ENCODE results near the gene MAST4. TPM values are rescaled to one million over a fixed set of nuclear protein-coding genes. Genes with fewer than 3 reads are reported as not detected.
A peak's percentile ranks its signal among the peaks of the same experiment; 100 is the strongest.

Gene MAST4
- polyA plus RNA-seq, 2 of the 4 experiments (the other 2 are of a cell fraction), result 1.2 to 5.8 TPM

GRCh38 chr5:66874004-66874403 lies 277.8 kb downstream of the MAST4 start (continued):
- TF ChIP-seq ZSCAN20 (CRISPR knock-in tag; IDR thresholded peaks at IDR 0.05) (no peak), GATA3 (IDR thresholded peaks at IDR 0.05; ENCODE audit: borderline replicate concordance) (no peak), SMC3 (IDR thresholded peaks at IDR 0.05) (no peak), CTCF (IDR thresholded peaks at IDR 0.05) (no peak)

- ChIA-PET CTCF (interaction anchor here (1.3 to 3.9 kb wide), 3 partner anchors 8 to 61 kb away, joined by 4 to 28 read pairs (median 13); no protein-coding TSS in a partner anchor), POLR2A (no interaction called here)
- DNase-seq (ENCODE audit: low read depth in 1 of 2, low spot score in 1 of 2), result no peak
- Histone ChIP-seq H3K4me2 (no peak overlapping the region), H3K4me3 (no peak overlapping the region), H3K9me3 (no peaks in the 10 kb centered on the region), H3K27ac (no peak overlapping the region), H3K4me1 (peaks cover 24% of the 10 kb centered on the region)
- TF ChIP-seq NPAS2 (CRISPR knock-in tag; IDR thresholded peaks at IDR 0.05; ENCODE audit: borderline replicate concordance), result no peak
- TF ChIP-seq ZNF302 (CRISPR knock-in tag; IDR thresholded peaks at IDR 0.05), result no peak
- no peak for TF ChIP-seq MAZ (IDR thresholded peaks at IDR 0.05; ENCODE audit: borderline replicate concordance, low read depth, low read length)
- TF ChIP-seq EP300 (IDR thresholded peaks at IDR 0.05), result no peak
- ATAC-seq, result no peak
- no peak for FAIRE-seq
Observed at GRCh38 chr5:66875315-66875714, 279.1 kb downstream of the MAST4 start.

- CTCF ChIA-PET, result interaction anchor here (0.8 to 1.6 kb wide), 3 partner anchors 9 to 49 kb away, joined by 3 to 4 read pairs (median 4); no protein-coding TSS in a partner anchor
- POLR2A ChIA-PET, result no interaction called here
- H3K4me2 ChIP-seq, result no peak overlapping the region
- peak overlapping the region in 1 of 2 experiments; percentile 75; a peak in 1 of 6 replicates for H3K27ac ChIP-seq
- H3K4me1 ChIP-seq, result peaks cover 34% of the 10 kb centered on the region
- FAIRE-seq, result no peak
- TF ChIP-seq HDAC2 (IDR thresholded peaks at IDR 0.05) (no peak), RARB (CRISPR knock-in tag; IDR thresholded peaks at IDR 0.05) (no peak), NFE2L2 (conservative IDR thresholded peaks at IDR 0.05; ENCODE audit: low read length) (no peak), RFX5 (IDR thresholded peaks at IDR 0.05) (no peak), CTCF (IDR thresholded peaks at IDR 0.05) (no peak), ESRRA (IDR thresholded peaks at IDR 0.05; ENCODE audit: borderline replicate concordance, low read length) (no peak), USF2 (IDR thresholded peaks at IDR 0.05) (no peak), CBX2 (IDR thresholded peaks at IDR 0.05; ENCODE audit: borderline replicate concordance, low read depth) (no peak), ELK1 (IDR thresholded peaks at IDR 0.05; ENCODE audit: low read depth, low read length) (no peak), TFCP2L1 (CRISPR knock-in tag; IDR thresholded peaks at IDR 0.05) (no peak), ZNF302 (CRISPR knock-in tag; IDR thresholded peaks at IDR 0.05) (no peak), JUN (IDR thresholded peaks at IDR 0.05) (no peak)
- no peak for DNase-seq (ENCODE audit: low read depth in 1 of 2, low spot score in 1 of 2)
- 92% methylated on average over 6 of the region's 6 CpGs for WGBS (ENCODE audit: missing lambda C conversion rate)
- no peaks in the 10 kb centered on the region for H3K9me3 ChIP-seq
- ATAC-seq, result no peak
- no peak overlapping the region for H3K4me3 ChIP-seq
Observed at GRCh38 chr5:66876266-66876807, 280.1 kb downstream of the MAST4 start.

Data from A549 (cell line).